Measurements from ENCODE around the gene PNP. TPM values are rescaled to one million over a fixed set of nuclear protein-coding genes. Genes with fewer than 3 reads are reported as not detected.

The PNP gene
- polyA plus RNA-seq, 1 donor from 2014 or later: 12.6 TPM

- H3K27ac ChIP-seq (ENCODE audit: low read length): no peak overlapping the region
- no peaks in the 10 kb centered on the region for H3K79me2 ChIP-seq (replicated peaks; ENCODE audit: insufficient read depth, low read length)
- no peaks in the 10 kb centered on the region for H3K9me3 ChIP-seq (ENCODE audit: low read length)
- H3K4me2 ChIP-seq (ENCODE audit: low read length): no peak overlapping the region
- H3F3A ChIP-seq (ENCODE audit: insufficient read depth, low read length, poor library complexity, severe bottlenecking): no peaks in the 10 kb centered on the region
- H3K9me2 ChIP-seq (ENCODE audit: insufficient read depth, low read length): no peaks in the 10 kb centered on the region
- H3K9ac ChIP-seq (ENCODE audit: low read length): no peak overlapping the region
- TF ChIP-seq MXI1 (conservative IDR thresholded peaks at IDR 0.05; ENCODE audit: poor library complexity, severe bottlenecking): no peak
- no peak for TF ChIP-seq EP300 (conservative IDR thresholded peaks at IDR 0.05; ENCODE audit: poor library complexity, severe bottlenecking)
- TF ChIP-seq POLR2AphosphoS5 (IDR thresholded peaks at IDR 0.05): no peak
- TF ChIP-seq EZH2 (IDR thresholded peaks at IDR 0.05; ENCODE audit: borderline replicate concordance, insufficient read depth, low read length, poor library complexity, severe bottlenecking): no peak
- TF ChIP-seq RAD21 (conservative IDR thresholded peaks at IDR 0.05): no peak
- TF ChIP-seq SMC3 (conservative IDR thresholded peaks at IDR 0.05; ENCODE audit: poor library complexity): no peak
- TF ChIP-seq TAF1 (IDR thresholded peaks at IDR 0.05; ENCODE audit: low read depth): no peak
- no peak for TF ChIP-seq REST (IDR thresholded peaks at IDR 0.05; ENCODE audit: borderline replicate concordance)
- TF ChIP-seq CTCF (IDR thresholded peaks at IDR 0.05; ENCODE audit: poor library complexity, severe bottlenecking): no peak
- H3K4me3 ChIP-seq (ENCODE audit: low read length): no peak overlapping the region
- no peak overlapping the region for H2AFZ ChIP-seq (ENCODE audit: low read depth, low read length)
- no peaks in the 10 kb centered on the region for H3K36me3 ChIP-seq (ENCODE audit: insufficient read depth, low read length)
- no peaks in the 10 kb centered on the region for H4K20me1 ChIP-seq (ENCODE audit: insufficient read depth)
- no peaks in the 10 kb centered on the region for H3K27me3 ChIP-seq (ENCODE audit: insufficient read depth, low read depth, low read length)
These were observed 39.2 kb upstream of the PNP start for GRCh38 chr14:20429801-20430669.

DNA sequence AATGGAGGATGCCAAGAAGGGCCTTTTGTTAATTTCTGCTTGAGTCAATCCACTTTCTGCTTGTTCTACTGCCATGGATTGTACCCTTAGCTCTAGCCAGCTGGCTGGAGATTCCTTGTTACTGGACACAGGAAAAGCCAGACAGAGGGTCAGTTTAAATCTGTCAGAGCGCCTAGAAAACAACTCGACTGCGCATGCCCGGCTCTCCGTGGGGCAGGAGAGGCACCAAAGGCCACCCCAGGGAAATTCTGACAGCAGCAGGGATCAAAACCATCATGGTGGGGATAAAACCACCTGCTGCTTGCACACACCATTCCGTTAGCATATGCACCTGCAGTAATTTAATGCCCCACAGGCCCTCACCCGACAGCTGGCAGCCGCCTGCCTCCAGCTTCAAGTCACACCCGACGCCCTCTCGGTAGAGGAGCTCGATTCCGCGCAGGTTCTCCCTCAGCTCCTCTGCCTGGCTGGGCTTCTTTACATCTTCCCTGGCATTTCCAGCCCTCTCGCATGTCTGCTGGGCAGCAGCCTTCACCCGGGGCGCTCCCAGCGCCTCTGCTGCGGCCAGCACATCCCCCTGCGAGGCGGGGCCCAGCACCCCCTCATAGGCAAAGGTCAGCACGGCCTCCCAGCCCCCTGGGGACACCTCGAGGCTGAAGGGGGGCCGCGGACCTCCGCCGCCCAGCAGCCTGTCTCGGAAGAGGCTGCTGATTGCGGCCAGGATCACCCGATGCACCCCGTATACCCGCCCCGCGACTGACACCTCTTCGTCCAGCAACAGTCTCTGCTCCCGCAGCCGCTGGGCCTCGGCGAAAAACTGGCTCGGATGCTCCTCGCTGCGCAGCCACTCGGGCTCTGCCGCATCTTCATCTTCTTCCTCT, 34.3 kb upstream of the PNP start:
- Histone ChIP-seq H3K79me2 (replicated peaks; ENCODE audit: insufficient read depth, low read length) (no peaks in the 10 kb centered on the region), H3K9me2 (ENCODE audit: insufficient read depth, low read length) (no peaks in the 10 kb centered on the region), H4K20me1 (ENCODE audit: insufficient read depth) (no peaks in the 10 kb centered on the region), H3K4me2 (ENCODE audit: low read length) (no peak overlapping the region), H3K27ac (ENCODE audit: low read length) (no peak overlapping the region), H3K9ac (ENCODE audit: low read length) (no peak overlapping the region), H2AFZ (ENCODE audit: low read depth, low read length) (no peak overlapping the region), H3K27me3 (ENCODE audit: insufficient read depth, low read depth, low read length) (no peaks in the 10 kb centered on the region), H3K36me3 (ENCODE audit: insufficient read depth, low read length) (no peaks in the 10 kb centered on the region), H3F3A (ENCODE audit: insufficient read depth, low read length, poor library complexity, severe bottlenecking) (no peaks in the 10 kb centered on the region), H3K4me3 (ENCODE audit: low read length) (no peak overlapping the region), H3K9me3 (ENCODE audit: low read length) (no peaks in the 10 kb centered on the region)
- TF ChIP-seq REST (IDR thresholded peaks at IDR 0.05; ENCODE audit: borderline replicate concordance) (no peak), CTCF (IDR thresholded peaks at IDR 0.05; ENCODE audit: poor library complexity, severe bottlenecking) (no peak), MXI1 (conservative IDR thresholded peaks at IDR 0.05; ENCODE audit: poor library complexity, severe bottlenecking) (no peak), EZH2 (IDR thresholded peaks at IDR 0.05; ENCODE audit: borderline replicate concordance, insufficient read depth, low read length, poor library complexity, severe bottlenecking) (no peak), POLR2AphosphoS5 (IDR thresholded peaks at IDR 0.05) (no peak), EP300 (conservative IDR thresholded peaks at IDR 0.05; ENCODE audit: poor library complexity, severe bottlenecking) (no peak), RAD21 (conservative IDR thresholded peaks at IDR 0.05) (no peak)

Measured in neural cell (in vitro differentiated cells).